ENCODE results near the gene ATP11A. TPM values are rescaled to one million over a fixed set of nuclear protein-coding genes. Genes with fewer than 3 reads are reported as not detected.

Gene ATP11A
- total and polyA plus RNA-seq, 10 of the 15 experiments (the other 5 are each of a cell fraction or from before 2014, with no cell fraction given): 1.4 to 69.6 (median 14.4) TPM

GRCh38 chr13:112741835-112742570, 52.2 kb downstream of the ATP11A start (continued):
- TF ChIP-seq USF2 (IDR thresholded peaks at IDR 0.05; ENCODE audit: borderline replicate concordance, low read depth, low read length) (no peak), ATF2 (IDR thresholded peaks at IDR 0.05; ENCODE audit: low read length) (no peak), NR2C1 (IDR thresholded peaks at IDR 0.05) (no peak), BRCA1 (IDR thresholded peaks at IDR 0.05; ENCODE audit: low read depth, low read length) (no peak), PKNOX1 (IDR thresholded peaks at IDR 0.05) (no peak), EED (IDR thresholded peaks at IDR 0.05; ENCODE audit: low read depth) (no peak)

- Histone ChIP-seq H2AFZ (ENCODE audit: control insufficient read depth, low read depth, low read length) (no peak overlapping the region), H3K79me2 (ENCODE audit: control insufficient read depth, insufficient read depth, low read length) (peaks cover 6% of the 10 kb centered on the region), H3K27me3 (replicated peaks in 1 of 2; ENCODE audit: control insufficient read depth in 2 of 2, insufficient read depth in 2 of 2, low read length in 1 of 2) (no peaks in the 10 kb centered on the region), H3K4me1 (ENCODE audit: control insufficient read depth, insufficient read depth, low read length) (no peaks in the 10 kb centered on the region), H3K9me3 (replicated peaks; ENCODE audit: control insufficient read depth, insufficient read depth, low read length) (no peaks in the 10 kb centered on the region), H3K36me3 (ENCODE audit: control insufficient read depth in 2 of 2, insufficient read depth in 2 of 2, low read length in 1 of 2) (no peaks in the 10 kb centered on the region), H3K27ac (ENCODE audit: control insufficient read depth, insufficient read depth) (no peak overlapping the region), H3K4me3 (no peak overlapping the region), H4K20me1 (ENCODE audit: control insufficient read depth, insufficient read depth) (no peaks in the 10 kb centered on the region), H3K4me2 (ENCODE audit: control insufficient read depth, insufficient read depth) (no peak overlapping the region), H3K9ac (ENCODE audit: control insufficient read depth, insufficient read depth, low read length) (no peak overlapping the region)
- ATAC-seq (no peak), FAIRE-seq (no peak), DNase-seq (ENCODE audit: low read depth, low spot score) (no peak)
- ChIA-PET CTCF (no interaction called here), RAD21 (ENCODE audit: unreplicated experiment) (no interaction called here), SMC1A (ENCODE audit: uncharacterized antibody, unreplicated experiment) (no interaction called here), POLR2A (no interaction called here)
- in situ Hi-C loops (cut with MboI): no loop called here
- 87% methylated on average over 14 of the region's 14 CpGs for WGBS (ENCODE audit: insufficient coverage, insufficient replicate concordance, low lambda C conversion rate, missing lambda C conversion rate)
- intact Hi-C loops (cut with micrococcal nuclease; ENCODE audit: unreplicated experiment): no loop called here
- BruUV-seq (replicated peaks): no TSS peak
- TF ChIP-seq MAX (IDR thresholded peaks at IDR 0.05; ENCODE audit: low read depth, low read length) (no peak), SREBF2 (IDR thresholded peaks at IDR 0.05; ENCODE audit: low read length) (no peak), PRDM15 (CRISPR knock-in tag; IDR thresholded peaks at IDR 0.05) (no peak), REST (IDR thresholded peaks at IDR 0.05; ENCODE audit: low read depth, low read length) (no peak), SMAD1 (IDR thresholded peaks at IDR 0.05; ENCODE audit: low read depth, partially characterized antibody) (no peak)
Observed at GRCh38 chr13:112742583-112742982, 52.7 kb downstream of the ATP11A start.

Measured in GM12878 (cell line).